ENCODE results near the gene KMT2A.

- TF ChIP-seq, protein P1, sequence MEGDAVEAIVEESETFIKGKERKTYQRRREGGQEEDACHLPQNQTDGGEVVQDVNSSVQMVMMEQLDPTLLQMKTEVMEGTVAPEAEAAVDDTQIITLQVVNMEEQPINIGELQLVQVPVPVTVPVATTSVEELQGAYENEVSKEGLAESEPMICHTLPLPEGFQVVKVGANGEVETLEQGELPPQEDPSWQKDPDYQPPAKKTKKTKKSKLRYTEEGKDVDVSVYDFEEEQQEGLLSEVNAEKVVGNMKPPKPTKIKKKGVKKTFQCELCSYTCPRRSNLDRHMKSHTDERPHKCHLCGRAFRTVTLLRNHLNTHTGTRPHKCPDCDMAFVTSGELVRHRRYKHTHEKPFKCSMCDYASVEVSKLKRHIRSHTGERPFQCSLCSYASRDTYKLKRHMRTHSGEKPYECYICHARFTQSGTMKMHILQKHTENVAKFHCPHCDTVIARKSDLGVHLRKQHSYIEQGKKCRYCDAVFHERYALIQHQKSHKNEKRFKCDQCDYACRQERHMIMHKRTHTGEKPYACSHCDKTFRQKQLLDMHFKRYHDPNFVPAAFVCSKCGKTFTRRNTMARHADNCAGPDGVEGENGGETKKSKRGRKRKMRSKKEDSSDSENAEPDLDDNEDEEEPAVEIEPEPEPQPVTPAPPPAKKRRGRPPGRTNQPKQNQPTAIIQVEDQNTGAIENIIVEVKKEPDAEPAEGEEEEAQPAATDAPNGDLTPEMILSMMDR (IDR thresholded peaks at IDR 0.05) = no peak
- TF ChIP-seq POLR2A (IDR thresholded peaks at IDR 0.05) = no peak
Observed at GRCh38 chr11:118547132-118547531, 110.8 kb downstream of the KMT2A start.

Measured in thyroid gland (tissue), 4 donors.